ENCODE results near the gene MACROD2.

MACROD2 gene

GRCh38 chr20:16078172-16078898, 2083.0 kb downstream of the MACROD2 start:
- DNase-seq: no peak

- DNase-seq: no peak
These were observed 2086.1 kb downstream of the MACROD2 start for GRCh38 chr20:16081421-16081820.

- no peak for DNase-seq
These were observed 2086.8 kb downstream of the MACROD2 start for GRCh38 chr20:16082051-16082550.

DNA sequence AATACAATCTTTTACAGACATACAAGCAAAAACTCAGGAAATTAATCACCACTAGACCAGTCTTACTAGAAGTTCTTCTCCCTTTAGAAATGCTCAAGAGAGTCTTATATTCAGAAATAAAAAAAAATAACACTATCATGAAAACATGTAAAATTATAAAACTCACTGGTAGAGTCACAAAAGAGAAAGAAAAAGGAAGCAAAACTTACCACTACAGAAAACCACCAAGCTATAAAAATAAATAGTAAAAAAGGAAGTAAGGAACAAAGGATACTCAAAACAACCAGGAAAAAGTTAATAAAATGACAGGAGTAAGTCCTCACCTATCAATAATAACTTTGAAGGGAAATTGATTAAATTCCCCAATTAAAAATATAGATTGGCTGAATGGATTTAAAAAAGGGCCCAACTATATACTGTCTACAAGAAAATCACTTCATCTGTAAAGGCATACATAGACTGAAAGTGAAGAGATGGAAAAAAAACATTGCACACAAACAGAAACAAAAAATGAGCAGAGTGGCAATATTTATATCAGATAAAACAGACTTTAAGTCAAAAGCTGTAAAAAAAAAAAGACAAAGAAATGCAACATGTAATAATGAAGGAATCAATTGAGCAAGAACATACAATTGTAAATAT, 2088.4 kb downstream of the MACROD2 start:
- DNase-seq: no peak

DNA sequence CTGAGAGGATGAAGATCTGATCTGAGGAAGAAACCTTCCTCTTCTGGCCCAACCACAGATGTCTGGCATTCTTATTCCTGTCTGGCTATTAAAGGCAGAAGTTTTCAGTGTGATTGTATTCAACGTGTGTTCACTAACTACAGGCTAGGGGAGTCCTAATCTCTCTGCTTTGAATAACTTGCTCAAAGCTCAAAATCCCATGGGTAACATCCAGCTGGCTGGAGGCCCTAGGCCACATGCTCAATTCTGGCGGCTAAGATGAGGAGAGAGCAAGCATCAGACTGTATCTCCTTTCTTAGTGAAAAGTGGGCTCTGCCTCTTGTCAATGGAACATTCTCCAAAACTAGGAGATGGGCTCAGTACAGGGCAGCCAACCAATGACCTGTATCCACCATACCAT, 2099.9 kb downstream of the MACROD2 start:
- DNase-seq: no peak

- no peak for DNase-seq
These were observed 2101.5 kb downstream of the MACROD2 start for GRCh38 chr20:16096756-16097326.

DNA sequence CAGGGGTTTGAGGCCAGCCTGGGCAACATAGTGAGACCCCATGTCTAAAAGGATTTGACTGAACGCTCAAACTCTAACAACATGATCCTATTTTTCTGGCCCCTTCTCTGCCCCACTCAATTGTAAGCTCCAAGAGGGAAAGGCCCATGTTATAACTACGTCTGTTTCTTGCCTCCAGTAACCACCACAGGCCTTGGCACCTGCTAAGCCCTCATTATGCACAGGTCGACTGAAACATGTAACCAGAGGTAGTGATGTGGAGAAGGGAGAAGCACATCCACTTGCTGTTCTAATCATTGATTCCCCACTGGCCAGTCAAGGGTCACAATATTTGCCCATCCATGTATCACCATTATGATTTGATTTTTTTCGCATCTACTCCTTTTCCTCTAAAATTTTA, 2102.5 kb downstream of the MACROD2 start:
- DNase-seq: no peak

DNA sequence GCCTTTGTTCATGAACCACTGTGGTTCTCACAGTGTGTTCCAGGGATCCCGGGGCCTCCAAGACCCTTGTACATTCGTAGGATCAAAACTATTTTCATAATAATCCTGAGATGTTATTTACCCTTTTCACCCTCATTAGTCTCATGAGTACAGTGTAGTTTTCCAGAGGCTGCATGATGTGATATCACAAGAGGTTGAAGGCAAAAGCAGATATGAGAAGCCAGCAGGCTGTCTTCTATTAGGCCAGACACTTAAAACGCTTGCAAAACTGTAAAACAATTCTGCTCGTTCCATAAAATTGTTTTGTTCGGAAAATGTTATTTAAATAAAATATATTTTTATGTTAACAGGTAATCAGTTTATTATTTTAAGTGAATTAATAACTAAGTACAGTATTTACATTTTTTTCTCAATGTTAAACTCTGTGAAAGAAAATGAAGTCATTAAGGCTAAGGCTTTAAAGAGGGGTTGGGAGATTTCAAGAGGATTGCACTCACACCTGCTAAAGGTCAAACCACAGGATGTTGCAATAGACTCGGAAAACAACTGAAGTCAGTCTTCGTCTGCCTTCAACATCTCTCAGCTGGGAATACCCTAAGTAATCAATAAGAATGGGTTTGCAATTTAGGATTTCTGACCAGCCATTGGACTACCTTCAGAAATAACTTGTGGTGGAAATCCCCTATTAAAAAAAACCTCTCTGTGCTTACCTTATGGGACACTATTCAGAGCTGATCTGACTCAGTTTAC, 2103.7 kb downstream of the MACROD2 start:
- no peak for DNase-seq

DNA sequence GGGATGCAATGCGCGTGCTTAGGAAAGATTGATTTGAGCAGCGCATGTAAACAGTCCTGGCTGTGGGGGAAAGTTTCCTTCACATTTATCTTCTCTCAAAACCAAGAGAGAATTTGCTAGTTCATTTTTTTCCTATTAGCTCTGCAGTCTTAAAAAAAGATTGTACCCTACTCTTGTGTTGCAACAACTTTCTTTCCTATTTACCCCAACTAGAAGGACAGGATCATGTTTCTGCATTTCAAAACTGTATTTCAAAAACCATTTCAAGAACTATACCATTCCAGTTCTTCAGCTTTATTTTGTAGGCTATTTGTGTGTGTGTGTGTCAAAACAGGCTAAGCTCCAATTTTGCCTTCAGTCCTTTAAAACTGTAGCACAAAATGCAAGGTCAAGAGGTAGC, 2104.8 kb downstream of the MACROD2 start:
- no peak for DNase-seq

- no peak for DNase-seq
These were observed 2105.5 kb downstream of the MACROD2 start for GRCh38 chr20:16100767-16101166.

All from CD4-positive, alpha-beta T cell treated with Interleukin-4 for 4 hours (primary cell).